Neural cell (in vitro differentiated cells): ENCODE measurements around the gene CNOT2. TPM values are rescaled to one million over a fixed set of nuclear protein-coding genes. Genes with fewer than 3 reads are reported as not detected.

Experiments used
- H2AFZ ChIP-seq: fragments of 200-600, 300-800 bp; sonication (generic), shearing (Covaris generic); 2 replicates; pipeline ENCODE4 v1.6.0; 2014; ENCODE audit warnings: low read depth, mild to moderate bottlenecking, antibody characterized with exemption, low read length, moderate library complexity
- H3F3A ChIP-seq: fragments of 200-600 bp; shearing (Covaris generic); 2 replicates; pipeline ENCODE4 v1.6.1; 2016; ENCODE audit warnings: mild to moderate bottlenecking, moderate library complexity, mixed read lengths, antibody characterized with exemption, low read length; ENCODE audit not compliant: insufficient read depth, poor library complexity, severe bottlenecking
- H3K27ac ChIP-seq: fragments of 200-600, 300-800 bp; sonication (generic), shearing (Covaris generic); 2 replicates; pipeline ENCODE4 v1.5.1; 2014; ENCODE audit warnings: mild to moderate bottlenecking, low read length, moderate library complexity
- H3K27me3 ChIP-seq: fragments of 300-800, 200-600 bp; sonication (generic), shearing (Covaris generic); 2 replicates; pipeline ENCODE4 v1.6.0; 2014; ENCODE audit warnings: mild to moderate bottlenecking, low read depth, low read length, moderate library complexity; ENCODE audit not compliant: insufficient read depth
- H3K36me3 ChIP-seq: fragments of 300-800, 200-600 bp; sonication (generic), shearing (Covaris generic); 2 replicates; pipeline ENCODE4 v1.5.1; 2014; ENCODE audit warnings: mild to moderate bottlenecking, antibody characterized with exemption, low read length, moderate library complexity; ENCODE audit not compliant: insufficient read depth
- H3K4me2 ChIP-seq: fragments of 300-800, 200-600 bp; sonication (generic), shearing (Covaris generic); 2 replicates; pipeline ENCODE4 v1.6.0; 2014; ENCODE audit warnings: mild to moderate bottlenecking, low read length
- H3K4me3 ChIP-seq: fragments of 300-800, 200-600 bp; sonication (generic), shearing (Covaris generic); 2 replicates; pipeline ENCODE4 v1.5.1; 2014; ENCODE audit warnings: mild to moderate bottlenecking, low read length, moderate library complexity
- H3K79me2 ChIP-seq: fragments of 200-600 bp; shearing (Covaris generic); replicated peaks from 2 replicates; pipeline ENCODE4 v1.6.0; 2014; ENCODE audit warnings: mild to moderate bottlenecking, low read length, moderate library complexity; ENCODE audit not compliant: insufficient read depth
- H3K9ac ChIP-seq: fragments of 300-800, 200-600 bp; sonication (generic), shearing (Covaris generic); 2 replicates; pipeline ENCODE4 v1.6.1; 2016; ENCODE audit warnings: mild to moderate bottlenecking, low read length, mixed read lengths
- H3K9me2 ChIP-seq: fragments of 200-600 bp; shearing (Covaris generic); 2 replicates; pipeline ENCODE4 v1.6.1; 2016; ENCODE audit warnings: mild to moderate bottlenecking, low read length, mixed read lengths; ENCODE audit not compliant: insufficient read depth
- H3K9me3 ChIP-seq: fragments of 200-600, 300-800 bp; sonication (generic), shearing (Covaris generic); 2 replicates; pipeline ENCODE4 v1.6.1; 2016; ENCODE audit warnings: mild to moderate bottlenecking, mixed run types, low read length, moderate library complexity, mixed read lengths
- H4K20me1 ChIP-seq: fragments of 200-600 bp; shearing (Covaris generic); 2 replicates; pipeline ENCODE4 v1.6.1; 2016; ENCODE audit warnings: mild to moderate bottlenecking, mixed run types; ENCODE audit not compliant: insufficient read depth
- CTCF ChIP-seq: fragments of 450-650 bp; IDR thresholded peaks from 2 replicates; pipeline ENCODE4 v1.5.1; 2014; ENCODE audit warnings: antibody characterized with exemption, mild to moderate bottlenecking, moderate library complexity; ENCODE audit not compliant: poor library complexity, severe bottlenecking
- EP300 ChIP-seq: fragments of 450-650 bp; conservative IDR thresholded peaks from 2 replicates; pipeline ENCODE4 v1.6.1; 2014; ENCODE audit warnings: antibody characterized with exemption, mild to moderate bottlenecking, moderate library complexity; ENCODE audit not compliant: poor library complexity, severe bottlenecking
- EZH2 ChIP-seq: fragments of 200-600, 300-800 bp; shearing (Covaris generic), sonication (generic); IDR thresholded peaks from 2 replicates; pipeline ENCODE4 v1.6.1; 2014; ENCODE audit warnings: antibody characterized with exemption, low read length, borderline replicate concordance, mild to moderate bottlenecking; ENCODE audit not compliant: insufficient read depth, poor library complexity, severe bottlenecking
- MXI1 ChIP-seq: fragments of 450-650 bp; conservative IDR thresholded peaks from 2 replicates; pipeline ENCODE4 v1.6.1; 2014; ENCODE audit warnings: antibody characterized with exemption, mild to moderate bottlenecking; ENCODE audit not compliant: poor library complexity, severe bottlenecking
- POLR2AphosphoS5 ChIP-seq: IDR thresholded peaks from 2 replicates; pipeline ENCODE4 v1.6.1; 2012
- RAD21 ChIP-seq: fragments of 450-650 bp; conservative IDR thresholded peaks from 2 replicates; pipeline ENCODE4 v1.6.1; 2014; ENCODE audit warnings: antibody characterized with exemption, mild to moderate bottlenecking, moderate library complexity
- REST ChIP-seq: IDR thresholded peaks from 2 replicates; pipeline ENCODE4 v1.6.1; 2012; ENCODE audit warnings: borderline replicate concordance
- SMC3 ChIP-seq: fragments of 450-650 bp; conservative IDR thresholded peaks from 2 replicates; pipeline ENCODE4 v1.6.1; 2014; ENCODE audit warnings: antibody characterized with exemption, mild to moderate bottlenecking, moderate library complexity; ENCODE audit not compliant: poor library complexity
- TAF1 ChIP-seq: IDR thresholded peaks from 2 replicates; pipeline ENCODE4 v1.6.1; 2012; ENCODE audit warnings: low read depth
- polyA plus RNA-seq: library from polyadenylated mRNA; depleted of rRNA; stranded (reverse); fragments of >200 nt; gene quantifications from 2 replicates; pipeline ENCODE4 v1.2.3, GENCODE V29; 2014

The CNOT2 gene
- polyA plus RNA-seq, 1 donor from 2014 or later: 158 TPM

- Histone ChIP-seq H4K20me1 (no peaks in the 10 kb centered on the region), H3K27me3 (no peaks in the 10 kb centered on the region), H3K4me3 (no peak overlapping the region), H3K27ac (no peak overlapping the region), H2AFZ (no peak overlapping the region), H3K4me2 (no peak overlapping the region), H3K79me2 (no peaks in the 10 kb centered on the region), H3K9ac (no peak overlapping the region), H3K9me3 (no peaks in the 10 kb centered on the region), H3K9me2 (no peaks in the 10 kb centered on the region), H3F3A (no peaks in the 10 kb centered on the region), H3K36me3 (no peaks in the 10 kb centered on the region)
- TF ChIP-seq TAF1 (no peak), EZH2 (no peak), EP300 (no peak), MXI1 (no peak), RAD21 (no peak), POLR2AphosphoS5 (no peak), CTCF (no peak), SMC3 (no peak), REST (no peak)
These were observed 46.4 kb upstream of the CNOT2 start for GRCh38 chr12:70196811-70197281.

GRCh38 chr12:70197345-70197744 is 45.9 kb upstream of the CNOT2 start:
- no peaks in the 10 kb centered on the region for H3K79me2 ChIP-seq
- no peaks in the 10 kb centered on the region for H3K9me2 ChIP-seq
- no peak overlapping the region for H3K9ac ChIP-seq
- no peaks in the 10 kb centered on the region for H4K20me1 ChIP-seq
- no peak overlapping the region for H3K27ac ChIP-seq
- H3K4me3 ChIP-seq: no peak overlapping the region
- H2AFZ ChIP-seq: no peak overlapping the region
- no peaks in the 10 kb centered on the region for H3K27me3 ChIP-seq
- H3K4me2 ChIP-seq: no peak overlapping the region
- no peak for TF ChIP-seq CTCF
- no peaks in the 10 kb centered on the region for H3K36me3 ChIP-seq
- H3K9me3 ChIP-seq: no peaks in the 10 kb centered on the region
- H3F3A ChIP-seq: no peaks in the 10 kb centered on the region
